Upper lobe of left lung (tissue), 6 donors: ENCODE measurements around the gene NMUR1. TPM values are rescaled to one million over a fixed set of nuclear protein-coding genes. Genes with fewer than 3 reads are reported as not detected.

Source experiments
- ATAC-seq, 2 donors: fragments of 200-7000 bp; cut with Tn5 transposase; one replicate each; pipeline ENCODE4 v1.9.1; 2022; ENCODE audit warnings: mild to moderate bottlenecking in 2 of 2, moderate library complexity in 2 of 2; ENCODE audit not compliant: low FRiP score in 2 of 2
- DNase-seq, 2 donors: peaks; one replicate each; pipeline ENCODE4 v3.0.0-alpha.2; 2019 to 2020
- H3K27ac ChIP-seq, 4 donors: fragments of 200-600 bp; sonication (generic); one replicate each; pipeline ENCODE4 v1.5.1; 2016 to 2019
- H3K27me3 ChIP-seq, 4 donors: fragments of 200-600 bp; sonication (generic); one replicate each; pipeline ENCODE4 v1.5.1; 2017 to 2019
- H3K36me3 ChIP-seq, 4 donors: fragments of 200-600 bp; sonication (generic); one replicate each; pipeline ENCODE4 v1.5.1; 2016 to 2019
- H3K4me1 ChIP-seq, 4 donors: fragments of 200-600 bp; sonication (generic); one replicate each; pipeline ENCODE4 v1.5.1; 2018 to 2019
- H3K4me3 ChIP-seq, 4 donors: fragments of 200-600 bp; sonication (generic); one replicate each; pipeline ENCODE4 v1.5.1; 2017 to 2019; ENCODE audit warnings: mild to moderate bottlenecking in 2 of 4, moderate library complexity in 1 of 4
- H3K9me3 ChIP-seq, 4 donors: fragments of 200-600 bp; sonication (generic); one replicate each; pipeline ENCODE4 v1.5.1; 2018 to 2019
- CTCF ChIP-seq, 6 experiments: fragments of 450-650 bp in 4 of 6; fragments of 200-600 bp in 2 of 6; sonication (generic) in 2 of 6; IDR thresholded peaks; one replicate each; pipeline ENCODE4 v1.5.1; 2016 to 2019; ENCODE audit warnings: antibody characterized with exemption in 6 of 6
- EP300 ChIP-seq, 4 donors: sonication (generic); formaldehyde crosslinking; IDR thresholded peaks; one replicate each; pipeline ENCODE4 v1.5.1; 2017; ENCODE audit warnings: antibody characterized with exemption in 4 of 4, control low read depth in 2 of 4
- POLR2A ChIP-seq, 4 donors: fragments of 450-650 bp; IDR thresholded peaks; one replicate each; pipeline ENCODE4 v1.5.1; 2016 to 2017; ENCODE audit warnings: antibody characterized with exemption in 4 of 4, mild to moderate bottlenecking in 2 of 4
- POLR2AphosphoS5 ChIP-seq, 2 donors: sonication (generic); formaldehyde crosslinking; IDR thresholded peaks; one replicate each; pipeline ENCODE4 v1.5.1; 2017; ENCODE audit warnings: antibody characterized with exemption in 2 of 2
- WGBS, 2 donors: methylation state at CpG; one replicate each; pipeline ENCODE4 v1.1.5; 2017 to 2018; 5-methylcytosine and 5-hydroxymethylcytosine counted together
- total RNA-seq, 6 donors: library from RNA; depleted of rRNA in 4 of 6; stranded (reverse); fragments of >200 nt in 4 of 6; gene quantifications; one replicate each; pipeline versions ENCODE4 v1.1.0 to v1.2.1, GENCODE V29; 2016 to 2021
- donor health status: DM: no; HTN: no; CAD: no; lungs with moderate emphysema.
- donor health status: DM: no; HTN: yes; CAD: no; lungs with severe emphysema.

Gene NMUR1
- total RNA-seq, 6 donors from 2014 or later, result 1.1 to 2.4 (median 1.9) TPM

- Histone ChIP-seq H3K27me3 (no peaks in the 10 kb centered on the region), H3K4me3 (no peak overlapping the region), H3K9me3 (no peaks in the 10 kb centered on the region), H3K27ac (peak overlapping the region in 1 of 4 donors; percentile 44), H3K4me1 (peaks cover 2 to 20% (median 5%) of the 10 kb centered on the region in 4 donors), H3K36me3 (no peaks in the 10 kb centered on the region)
- ATAC-seq, result no peak
- 81% methylated on average over 4 to 5 of the region's 6 CpGs for WGBS, 2 donors
- TF ChIP-seq POLR2A (IDR thresholded peaks at IDR 0.05) (no peak), POLR2AphosphoS5 (IDR thresholded peaks at IDR 0.05) (no peak), EP300 (IDR thresholded peaks at IDR 0.05) (no peak), CTCF (IDR thresholded peaks at IDR 0.05) (no peak)
- no peak for DNase-seq
Observed at GRCh38 chr2:231535961-231536360, 5.7 kb upstream of the NMUR1 start.

- TF ChIP-seq EP300 (IDR thresholded peaks at IDR 0.05), result no peak
- no peak for TF ChIP-seq CTCF (IDR thresholded peaks at IDR 0.05)
- TF ChIP-seq POLR2AphosphoS5 (IDR thresholded peaks at IDR 0.05), result no peak
- no peak for TF ChIP-seq POLR2A (IDR thresholded peaks at IDR 0.05)
- 89 to 100% methylated on average over 3 to 4 of the region's 7 CpGs for WGBS, 2 donors
- Histone ChIP-seq H3K36me3 (no peaks in the 10 kb centered on the region), H3K27ac (no peak overlapping the region), H3K4me3 (no peak overlapping the region), H3K27me3 (peaks cover 0 to 5% (median 2%) of the 10 kb centered on the region in 4 donors), H3K4me1 (peaks cover 8 to 33% (median 17%) of the 10 kb centered on the region in 4 donors), H3K9me3 (no peaks in the 10 kb centered on the region)
- DNase-seq, result peak in 1 of 2 donors; percentile 48
- ATAC-seq, result peak in 1 of 2 donors; percentile 46
Observed at GRCh38 chr2:231533777-231534125, 3.5 kb upstream of the NMUR1 start.

GRCh38 chr2:231533086-231533776, 3.0 kb upstream of the NMUR1 start:
- Histone ChIP-seq H3K4me3 (no peak overlapping the region), H3K9me3 (no peaks in the 10 kb centered on the region), H3K4me1 (peaks cover 8 to 33% (median 19%) of the 10 kb centered on the region in 4 donors), H3K27me3 (peaks cover 0 to 5% (median 2%) of the 10 kb centered on the region in 4 donors), H3K36me3 (no peaks in the 10 kb centered on the region), H3K27ac (no peak overlapping the region)
- WGBS, 2 donors, result 91 to 94% methylated on average over 4 to 8 of the region's 8 CpGs
- TF ChIP-seq EP300 (IDR thresholded peaks at IDR 0.05) (no peak), CTCF (IDR thresholded peaks at IDR 0.05) (no peak), POLR2A (IDR thresholded peaks at IDR 0.05) (no peak), POLR2AphosphoS5 (IDR thresholded peaks at IDR 0.05) (no peak)
- ATAC-seq (no peak), DNase-seq (no peak)

- ATAC-seq (no peak), DNase-seq (no peak)
- TF ChIP-seq CTCF (IDR thresholded peaks at IDR 0.05) (no peak), POLR2A (IDR thresholded peaks at IDR 0.05) (no peak), EP300 (IDR thresholded peaks at IDR 0.05) (no peak), POLR2AphosphoS5 (IDR thresholded peaks at IDR 0.05) (no peak)
- H3K27ac ChIP-seq, result no peak overlapping the region
- H3K9me3 ChIP-seq, result no peaks in the 10 kb centered on the region
- no peak overlapping the region for H3K4me3 ChIP-seq
- WGBS, 2 donors, result 91 to 93% methylated on average over 2 to 4 of the region's 4 CpGs
- peaks cover 0 to 5% (median 2%) of the 10 kb centered on the region in 4 donors for H3K27me3 ChIP-seq
- peaks cover 8 to 33% (median 21%) of the 10 kb centered on the region in 4 donors for H3K4me1 ChIP-seq
- no peaks in the 10 kb centered on the region for H3K36me3 ChIP-seq
Observed at GRCh38 chr2:231532756-231533035, 2.5 kb upstream of the NMUR1 start.
